Esophagus muscularis mucosa (tissue), 4 donors: Measurements from ENCODE around the gene INPP5A.
"Not testable (repeated sequence)": the region's sequence is repeated elsewhere in the genome, so short reads cannot be mapped to it uniquely, and the experiment has no call there.

Experiments used
- CTCF ChIP-seq, 3 experiments: fragments of 200-600 bp in 2 of 3; fragments of 450-650 bp in 1 of 3; sonication (generic) in 2 of 3; IDR thresholded peaks; one replicate each; pipeline ENCODE4 v1.5.1; 2017 to 2019; ENCODE audit warnings: antibody characterized with exemption in 3 of 3, mild to moderate bottlenecking in 2 of 3, moderate library complexity in 1 of 3
- EP300 ChIP-seq: sonication (generic); formaldehyde crosslinking; IDR thresholded peaks from one replicate; pipeline ENCODE4 v1.6.1; 2017; ENCODE audit warnings: antibody characterized with exemption
- POLR2A ChIP-seq: fragments of 450-650 bp; IDR thresholded peaks from one replicate; pipeline ENCODE4 v1.6.1; 2017; ENCODE audit warnings: antibody characterized with exemption, moderate library complexity, mild to moderate bottlenecking, low read depth
- POLR2AphosphoS5 ChIP-seq, 2 donors: sonication (generic); formaldehyde crosslinking; IDR thresholded peaks; one replicate each; pipeline ENCODE4 v1.6.1; 2017; ENCODE audit warnings: antibody characterized with exemption in 2 of 2

GRCh38 chr10:132572946-132573345 is 35.4 kb downstream of the INPP5A start:
- not testable (repeated sequence) for TF ChIP-seq CTCF (IDR thresholded peaks at IDR 0.05); POLR2A; POLR2AphosphoS5 (IDR thresholded peaks at IDR 0.05); EP300
